Peyer's patch (tissue), 4 donors: Measurements from ENCODE around the gene CLIC1. TPM values are rescaled to one million over a fixed set of nuclear protein-coding genes. Genes with fewer than 3 reads are reported as not detected.

Experiments used
- DNase-seq, 3 donors: peaks; one replicate each; pipeline ENCODE4 v3.0.0-alpha.2; 2017 to 2019
- H3K27ac ChIP-seq, 4 donors: fragments of 200-600 bp; sonication (generic); one replicate each; pipeline ENCODE4 v1.5.1; 2016 to 2019
- H3K27me3 ChIP-seq, 2 donors: fragments of 200-600 bp; sonication (generic); one replicate each; pipeline ENCODE4 v1.5.1; 2019
- H3K36me3 ChIP-seq, 3 donors: fragments of 200-600 bp; sonication (generic); one replicate each; pipeline ENCODE4 v1.5.1; 2016 to 2019
- H3K4me1 ChIP-seq, 4 donors: fragments of 200-600 bp; sonication (generic); one replicate each; pipeline ENCODE4 v1.5.1; 2016 to 2019
- H3K4me3 ChIP-seq, 4 donors: fragments of 200-600 bp; sonication (generic); 1 replicate in 3 of 4; 2 replicates in 1 of 4; pipeline ENCODE4 v1.5.1; 2016 to 2019; ENCODE audit warnings: mild to moderate bottlenecking in 1 of 4
- H3K9me3 ChIP-seq, 4 donors: fragments of 200-600 bp; sonication (generic); one replicate each; pipeline ENCODE4 v1.5.1; 2016 to 2019; ENCODE audit warnings: mild to moderate bottlenecking in 1 of 4
- CTCF ChIP-seq, 6 experiments: fragments of 450-650 bp in 4 of 6; fragments of 200-600 bp in 2 of 6; sonication (generic) in 1 of 6; IDR thresholded peaks; one replicate each; pipeline ENCODE4 v1.5.1; 2017 to 2019; ENCODE audit warnings: antibody characterized with exemption in 6 of 6, mild to moderate bottlenecking in 3 of 6, moderate library complexity in 1 of 6
- POLR2A ChIP-seq, 2 donors: fragments of 450-650 bp; IDR thresholded peaks; one replicate each; pipeline ENCODE4 v1.5.1; 2017; ENCODE audit warnings: antibody characterized with exemption in 2 of 2, mild to moderate bottlenecking in 2 of 2, moderate library complexity in 2 of 2
- total RNA-seq, 4 donors: library from RNA; depleted of rRNA; stranded (reverse); fragments of >200 nt; gene quantifications; one replicate each; pipeline ENCODE4 v1.1.0, GENCODE V29; 2016

The CLIC1 gene
- total RNA-seq, 4 donors from 2014 or later = 207 to 307 (median 270) TPM

- no peaks in the 10 kb centered on the region for H3K4me1 ChIP-seq
- H3K9me3 ChIP-seq = no peaks in the 10 kb centered on the region
- no peaks in the 10 kb centered on the region for H3K27me3 ChIP-seq
- no peaks in the 10 kb centered on the region for H3K36me3 ChIP-seq
- no peak overlapping the region for H3K27ac ChIP-seq
- DNase-seq = no peak
- TF ChIP-seq CTCF (IDR thresholded peaks at IDR 0.05) (no peak), POLR2A (IDR thresholded peaks at IDR 0.05) (no peak)
- H3K4me3 ChIP-seq = no peak overlapping the region
Measured at GRCh38 chr6:31749301-31750036, 13.1 kb upstream of the CLIC1 start.

GRCh38 chr6:31744422-31744821 is 8.1 kb upstream of the CLIC1 start:
- Histone ChIP-seq H3K9me3 (no peaks in the 10 kb centered on the region), H3K27me3 (no peaks in the 10 kb centered on the region), H3K4me3 (no peak overlapping the region), H3K36me3 (no peaks in the 10 kb centered on the region), H3K27ac (no peak overlapping the region), H3K4me1 (peaks cover 0 to 9% (median 7%) of the 10 kb centered on the region in 4 donors)
- TF ChIP-seq POLR2A (IDR thresholded peaks at IDR 0.05) = no peak
- no peak for TF ChIP-seq CTCF (IDR thresholded peaks at IDR 0.05)
- DNase-seq = no peak

- Histone ChIP-seq H3K27me3 (no peaks in the 10 kb centered on the region), H3K4me3 (no peak overlapping the region), H3K9me3 (no peaks in the 10 kb centered on the region), H3K36me3 (no peaks in the 10 kb centered on the region), H3K27ac (no peak overlapping the region), H3K4me1 (peaks cover 4 to 22% (median 20%) of the 10 kb centered on the region in 4 donors)
- TF ChIP-seq CTCF (IDR thresholded peaks at IDR 0.05) = no peak
- no peak for TF ChIP-seq POLR2A (IDR thresholded peaks at IDR 0.05)
- DNase-seq = no peak
Measured at GRCh38 chr6:31742894-31743293, 6.6 kb upstream of the CLIC1 start.

- H3K27me3 ChIP-seq = no peaks in the 10 kb centered on the region
- peaks cover 6 to 33% (median 31%) of the 10 kb centered on the region in 4 donors for H3K4me1 ChIP-seq
- no peaks in the 10 kb centered on the region for H3K36me3 ChIP-seq
- H3K27ac ChIP-seq = no peak overlapping the region
- H3K4me3 ChIP-seq = no peak overlapping the region
- DNase-seq = no peak
- no peaks in the 10 kb centered on the region for H3K9me3 ChIP-seq
- TF ChIP-seq POLR2A (IDR thresholded peaks at IDR 0.05) (no peak), CTCF (IDR thresholded peaks at IDR 0.05) (no peak)
Measured at GRCh38 chr6:31741815-31742214, 5.5 kb upstream of the CLIC1 start.

- Histone ChIP-seq H3K27me3 (no peaks in the 10 kb centered on the region), H3K27ac (peak overlapping the region; percentile 73 to 96 (median 94)), H3K4me3 (peak overlapping the region; percentile 63 to 91 (median 70)), H3K36me3 (no peaks in the 10 kb centered on the region), H3K9me3 (no peaks in the 10 kb centered on the region), H3K4me1 (peaks cover 9 to 36% (median 33%) of the 10 kb centered on the region in 4 donors)
- TF ChIP-seq POLR2A (IDR thresholded peaks at IDR 0.05) (no peak), CTCF (IDR thresholded peaks at IDR 0.05) (no peak)
- DNase-seq = no peak
Measured at GRCh38 chr6:31740397-31741223, 4.3 kb upstream of the CLIC1 start.
